Measurements from ENCODE around the gene C19orf38. TPM values are rescaled to one million over a fixed set of nuclear protein-coding genes. Genes with fewer than 3 reads are reported as not detected.

C19orf38 gene
- total and polyA plus RNA-seq, 2 donors (not counting 1 experiment from before 2014, with no cell fraction given) = 1.7 to 2.4 TPM

- H3K9ac ChIP-seq (ENCODE audit: low read length) = no peak overlapping the region
- ATAC-seq (ENCODE audit: low read depth) (no peak), DNase-seq (no peak)
- Mint-ChIP-seq H3K4me1 (no peaks in the 10 kb centered on the region), H3K27ac (no peak overlapping the region), H3K27me3 (no peaks in the 10 kb centered on the region), H3K9me3 (ENCODE audit: insufficient read depth) (no peaks in the 10 kb centered on the region), H3K4me3 (no peak overlapping the region)
- peaks cover 9% of the 10 kb centered on the region for H4K20me1 ChIP-seq (ENCODE audit: control insufficient read depth, insufficient read depth, low read length, poor library complexity, severe bottlenecking)
- H3K4me1 ChIP-seq (ENCODE audit: control insufficient read depth in 2 of 2, insufficient read depth in 2 of 2, low read length in 2 of 2) = no peaks in the 10 kb centered on the region
- 96% methylated on average over 18 of the region's 19 CpGs for WGBS (ENCODE audit: insufficient coverage)
- H3K4me3 ChIP-seq (ENCODE audit: control extremely low read depth in 1 of 5, extremely low read depth in 1 of 5, insufficient read depth in 1 of 5, low read depth in 2 of 5, low read length in 4 of 5) = no peak overlapping the region
- POLR2A ChIA-PET = interaction anchor here (0.5 to 0.6 kb wide), 2 partner anchors 81 to 266 kb away, joined by 3 to 9 read pairs; no protein-coding TSS in a partner anchor
- no peak overlapping the region for H2AFZ ChIP-seq (ENCODE audit: insufficient read depth, low read depth, low read length, poor library complexity, severe bottlenecking)
- intact Hi-C loops (cut with micrococcal nuclease) = no loop called here
- no peak overlapping the region for H3K27ac ChIP-seq (ENCODE audit: low read length in 2 of 2)
- no peaks in the 10 kb centered on the region for H3K9me3 ChIP-seq (ENCODE audit: control extremely low read depth in 1 of 3, control insufficient read depth in 2 of 3, insufficient read depth in 1 of 3, low read length in 2 of 3)
- H3K36me3 ChIP-seq (replicated peaks in 1 of 2; ENCODE audit: control extremely low read depth in 1 of 2, control insufficient read depth in 1 of 2, extremely low read depth in 1 of 2, insufficient read depth in 2 of 2, low read length in 1 of 2) = peaks cover 0 to 50% of the 10 kb centered on the region in 2 experiments
- TF ChIP-seq EZH2 (IDR thresholded peaks at IDR 0.05; ENCODE audit: borderline replicate concordance, insufficient read depth, low read depth, low read length, poor library complexity, severe bottlenecking) = no peak
- TF ChIP-seq, protein P1, sequence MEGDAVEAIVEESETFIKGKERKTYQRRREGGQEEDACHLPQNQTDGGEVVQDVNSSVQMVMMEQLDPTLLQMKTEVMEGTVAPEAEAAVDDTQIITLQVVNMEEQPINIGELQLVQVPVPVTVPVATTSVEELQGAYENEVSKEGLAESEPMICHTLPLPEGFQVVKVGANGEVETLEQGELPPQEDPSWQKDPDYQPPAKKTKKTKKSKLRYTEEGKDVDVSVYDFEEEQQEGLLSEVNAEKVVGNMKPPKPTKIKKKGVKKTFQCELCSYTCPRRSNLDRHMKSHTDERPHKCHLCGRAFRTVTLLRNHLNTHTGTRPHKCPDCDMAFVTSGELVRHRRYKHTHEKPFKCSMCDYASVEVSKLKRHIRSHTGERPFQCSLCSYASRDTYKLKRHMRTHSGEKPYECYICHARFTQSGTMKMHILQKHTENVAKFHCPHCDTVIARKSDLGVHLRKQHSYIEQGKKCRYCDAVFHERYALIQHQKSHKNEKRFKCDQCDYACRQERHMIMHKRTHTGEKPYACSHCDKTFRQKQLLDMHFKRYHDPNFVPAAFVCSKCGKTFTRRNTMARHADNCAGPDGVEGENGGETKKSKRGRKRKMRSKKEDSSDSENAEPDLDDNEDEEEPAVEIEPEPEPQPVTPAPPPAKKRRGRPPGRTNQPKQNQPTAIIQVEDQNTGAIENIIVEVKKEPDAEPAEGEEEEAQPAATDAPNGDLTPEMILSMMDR (IDR thresholded peaks at IDR 0.05) = no peak
- no peak overlapping the region for H3K4me2 ChIP-seq (replicated peaks; ENCODE audit: low read depth, low read length, poor library complexity, severe bottlenecking)
- CTCF ChIA-PET = interaction anchor here (0.8 to 1.6 kb wide), 2 partner anchors 53 to 101 kb away, joined by 3 to 4 read pairs; partner anchors contain the start of gene DNM2
- peaks cover 5% of the 10 kb centered on the region for H3K79me2 ChIP-seq (ENCODE audit: control insufficient read depth, insufficient read depth, low read length)
- H3K27me3 ChIP-seq (replicated peaks in 1 of 4; ENCODE audit: control extremely low read depth in 1 of 4, control insufficient read depth in 3 of 4, insufficient read depth in 4 of 4, low read length in 3 of 4) = no peaks in the 10 kb centered on the region
Measured at GRCh38 chr19:10818301-10819123, 29.7 kb upstream of the C19orf38 start.
